ENCODE results near the gene MINDY4. TPM values are rescaled to one million over a fixed set of nuclear protein-coding genes. Genes with fewer than 3 reads are reported as not detected.

MINDY4 gene
- total and polyA plus RNA-seq, 8 donors: 2.9 to 4.9 (median 3.6) TPM

DNA sequence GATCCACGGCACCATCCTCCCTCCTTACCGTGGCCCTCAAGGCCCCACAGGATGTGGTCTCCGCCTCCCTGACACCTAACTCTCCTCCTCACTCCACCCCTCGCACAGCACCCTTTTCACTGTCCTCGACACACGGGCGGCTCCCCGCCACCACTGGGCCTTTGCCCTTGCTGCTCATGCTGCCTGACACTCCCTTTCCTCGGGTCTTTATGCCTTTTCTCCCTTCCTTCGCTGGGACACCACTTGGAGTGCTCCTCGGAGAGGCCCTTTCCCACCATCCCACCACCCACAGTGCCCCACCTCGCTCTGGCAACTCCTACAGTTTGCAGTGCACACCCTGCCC, 27.2 kb upstream of the MINDY4 start:
- no peak overlapping the region for H3K27ac ChIP-seq
- no peak for DNase-seq
- ATAC-seq: no peak
- no peak for FAIRE-seq
- H3K36me3 ChIP-seq: no peaks in the 10 kb centered on the region
- intact Hi-C loops (cut with DNase I): loop anchor here in 2 of 3 donors (5.0 kb wide), 1 partner anchor 117 kb away; no protein-coding TSS in a partner anchor
- no peaks in the 10 kb centered on the region for H3K9me3 ChIP-seq
- H3K27me3 ChIP-seq: no peaks in the 10 kb centered on the region
- TF ChIP-seq, protein P1, sequence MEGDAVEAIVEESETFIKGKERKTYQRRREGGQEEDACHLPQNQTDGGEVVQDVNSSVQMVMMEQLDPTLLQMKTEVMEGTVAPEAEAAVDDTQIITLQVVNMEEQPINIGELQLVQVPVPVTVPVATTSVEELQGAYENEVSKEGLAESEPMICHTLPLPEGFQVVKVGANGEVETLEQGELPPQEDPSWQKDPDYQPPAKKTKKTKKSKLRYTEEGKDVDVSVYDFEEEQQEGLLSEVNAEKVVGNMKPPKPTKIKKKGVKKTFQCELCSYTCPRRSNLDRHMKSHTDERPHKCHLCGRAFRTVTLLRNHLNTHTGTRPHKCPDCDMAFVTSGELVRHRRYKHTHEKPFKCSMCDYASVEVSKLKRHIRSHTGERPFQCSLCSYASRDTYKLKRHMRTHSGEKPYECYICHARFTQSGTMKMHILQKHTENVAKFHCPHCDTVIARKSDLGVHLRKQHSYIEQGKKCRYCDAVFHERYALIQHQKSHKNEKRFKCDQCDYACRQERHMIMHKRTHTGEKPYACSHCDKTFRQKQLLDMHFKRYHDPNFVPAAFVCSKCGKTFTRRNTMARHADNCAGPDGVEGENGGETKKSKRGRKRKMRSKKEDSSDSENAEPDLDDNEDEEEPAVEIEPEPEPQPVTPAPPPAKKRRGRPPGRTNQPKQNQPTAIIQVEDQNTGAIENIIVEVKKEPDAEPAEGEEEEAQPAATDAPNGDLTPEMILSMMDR (IDR thresholded peaks at IDR 0.05): no peak
- H3K4me3 ChIP-seq: no peak overlapping the region
- no peaks in the 10 kb centered on the region for H3K4me1 ChIP-seq
- 83 to 90% methylated on average over 12 of the region's 12 CpGs for WGBS, 2 donors

DNA sequence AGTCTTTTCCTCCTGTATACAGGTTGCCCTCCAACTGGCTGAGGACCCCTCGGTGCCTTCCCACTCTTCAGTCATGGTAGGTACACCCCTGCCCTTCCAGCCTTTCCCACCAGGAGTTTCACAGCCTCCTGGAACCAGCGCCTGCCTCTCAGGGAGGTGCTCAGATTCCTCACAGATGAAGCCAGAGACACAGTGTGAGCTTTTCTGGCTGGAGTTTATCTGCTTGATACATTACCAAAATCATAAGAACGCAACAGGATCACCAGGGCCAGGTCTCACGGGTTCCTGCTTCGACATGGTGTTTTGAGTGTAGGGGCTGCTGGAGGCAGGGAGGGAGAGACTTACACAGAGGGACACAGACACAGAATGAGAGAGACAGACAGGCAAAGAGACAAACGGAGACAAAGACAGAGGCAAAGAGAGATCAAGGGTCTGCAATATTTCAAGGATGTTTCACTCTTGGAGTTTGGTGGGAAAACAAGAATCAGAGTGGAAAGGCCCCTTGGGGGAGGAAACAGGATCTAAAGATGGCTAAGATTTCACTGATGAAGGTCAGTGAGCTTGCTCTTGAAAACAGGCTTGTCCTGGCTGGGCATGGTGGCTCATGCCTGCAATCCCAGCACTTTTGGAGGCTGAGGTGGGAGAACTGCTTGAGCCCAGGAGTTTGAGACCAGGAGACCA, 25.8 kb upstream of the MINDY4 start:
- intact Hi-C loops (cut with DNase I): no loop called here
- no peak for ATAC-seq

DNA sequence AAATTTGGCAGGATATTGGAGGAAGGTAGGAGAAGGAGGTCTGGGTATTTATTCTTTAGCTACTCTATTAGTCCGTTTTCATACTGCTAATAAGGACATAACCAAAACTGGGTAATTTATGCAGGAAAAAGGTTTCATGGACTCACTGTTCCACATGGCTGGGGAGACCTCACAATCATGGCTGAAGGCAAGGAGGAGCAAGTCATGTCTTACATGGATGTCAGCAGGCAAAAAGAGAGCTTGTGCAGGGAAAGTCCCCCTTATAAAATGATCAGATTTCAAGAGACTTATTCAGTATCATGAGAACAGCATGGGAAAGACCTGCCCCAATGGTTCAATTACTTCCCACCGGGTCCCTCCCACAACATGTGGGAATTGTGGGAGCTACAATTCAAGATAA, 21.2 kb upstream of the MINDY4 start:
- DNase-seq (no peak), ATAC-seq (no peak), FAIRE-seq (no peak)
- TF ChIP-seq, protein P1 (IDR thresholded peaks at IDR 0.05): no peak
- Histone ChIP-seq H3K36me3 (no peaks in the 10 kb centered on the region), H3K27me3 (no peaks in the 10 kb centered on the region), H3K27ac (no peak overlapping the region), H3K4me1 (peaks cover 0 to 2% (median 0%) of the 10 kb centered on the region in 3 donors), H3K4me3 (no peak overlapping the region), H3K9me3 (no peaks in the 10 kb centered on the region)
- WGBS, 2 donors: 80 to 93% methylated on average over 2 of the region's 2 CpGs
- intact Hi-C loops (cut with DNase I): no loop called here

More for the DNA sequence above, 25.8 kb upstream of the MINDY4 start:
- WGBS, 2 donors: 71 to 77% methylated on average over 6 of the region's 6 CpGs
- DNase-seq (no peak), FAIRE-seq (no peak)
- TF ChIP-seq, protein P1 (IDR thresholded peaks at IDR 0.05): no peak
- Histone ChIP-seq H3K9me3 (no peaks in the 10 kb centered on the region), H3K4me1 (no peaks in the 10 kb centered on the region), H3K27ac (no peak overlapping the region), H3K4me3 (no peak overlapping the region), H3K27me3 (no peaks in the 10 kb centered on the region), H3K36me3 (no peaks in the 10 kb centered on the region)

DNA sequence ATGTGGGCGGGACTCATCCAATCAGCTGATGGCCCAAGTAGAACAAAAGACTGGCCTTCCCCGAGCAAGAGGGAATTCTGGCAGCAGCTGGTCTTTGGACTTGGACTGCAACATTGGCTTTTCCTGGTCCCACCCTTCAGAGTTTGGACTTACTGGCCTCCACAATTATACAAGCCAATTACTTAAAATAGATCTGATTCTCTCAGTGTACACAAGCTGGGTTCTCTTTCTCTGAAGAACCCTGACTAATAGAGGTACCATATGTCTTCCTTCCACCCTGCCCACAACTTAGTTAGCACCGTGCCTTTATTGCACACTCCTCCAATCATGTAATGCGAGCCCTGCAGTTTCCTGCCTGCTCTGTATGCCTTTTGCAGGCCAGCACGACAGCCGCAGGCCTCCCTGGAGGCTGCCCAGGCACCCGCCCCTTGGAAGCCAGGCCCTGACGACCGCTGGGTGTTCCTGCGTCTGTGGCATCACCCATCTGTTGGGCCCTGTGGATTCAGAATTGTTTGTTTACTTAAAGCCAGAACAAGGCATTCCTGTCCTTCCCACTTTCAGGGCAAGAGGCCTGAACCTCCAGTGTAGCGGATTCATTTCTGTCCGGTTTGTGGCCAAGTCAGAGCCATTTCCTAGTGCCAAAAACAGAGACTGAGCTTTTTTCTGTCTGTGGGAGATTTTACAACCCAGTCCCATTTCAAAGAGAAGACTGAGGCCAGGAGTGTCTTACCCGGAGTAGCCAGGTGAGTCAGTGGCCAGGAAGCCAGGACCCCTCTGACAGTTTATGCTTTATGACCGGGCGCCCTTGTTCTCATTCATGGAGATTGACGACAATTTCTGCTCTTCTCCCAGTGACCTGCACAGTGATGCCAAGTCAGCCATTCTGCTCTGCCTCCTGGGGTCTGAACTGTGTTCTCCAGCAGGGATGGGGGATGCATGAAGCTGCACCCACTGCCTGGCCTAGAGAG, 20.2 kb upstream of the MINDY4 start:
- no peaks in the 10 kb centered on the region for H3K9me3 ChIP-seq
- H3K4me1 ChIP-seq: peaks cover 0 to 2% (median 0%) of the 10 kb centered on the region in 3 donors
- TF ChIP-seq, protein P1 (IDR thresholded peaks at IDR 0.05): no peak
- FAIRE-seq (no peak), DNase-seq (no peak), ATAC-seq (peak in 3 of 4 donors; percentile 30 to 49 (median 46))
- intact Hi-C loops (cut with DNase I): no loop called here
- no peaks in the 10 kb centered on the region for H3K36me3 ChIP-seq
- H3K4me3 ChIP-seq: no peak overlapping the region
- H3K27me3 ChIP-seq: no peaks in the 10 kb centered on the region
- no peak overlapping the region for H3K27ac ChIP-seq
- WGBS, 2 donors: 71 to 78% methylated on average over 16 of the region's 16 CpGs
